Epithelial cell of prostate (primary cell): ENCODE data around the gene APPBP2.

Experiments
- DNase-seq: peaks from one replicate; pipeline ENCODE4 v3.0.0-alpha.2; 2011; ENCODE audit warnings: low read depth, low spot score
- H3K27ac ChIP-seq: fragments of 450-650 bp; 2 replicates; pipeline ENCODE4 v1.5.1; 2017; ENCODE audit warnings: mild to moderate bottlenecking

Gene APPBP2

DNA sequence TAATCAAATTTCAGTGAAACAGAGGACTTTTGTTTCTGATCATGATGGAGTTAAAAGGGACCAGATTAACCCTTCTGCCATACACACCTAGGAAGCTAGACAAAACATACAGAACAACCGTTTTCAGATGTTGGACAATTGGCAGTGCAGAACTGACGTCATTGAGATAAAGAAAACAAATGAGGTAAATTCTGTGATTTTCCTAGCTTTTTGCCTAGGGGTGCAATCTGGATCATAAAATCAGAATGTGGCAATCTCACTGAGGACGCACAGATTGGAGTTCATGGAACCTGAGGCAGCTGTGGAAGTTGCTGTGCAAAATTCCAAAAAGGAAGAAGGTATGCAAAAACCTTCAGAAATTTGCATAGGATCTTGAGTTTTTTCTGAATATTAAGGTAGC lies 119.2 kb downstream of the APPBP2 start:
- no peak overlapping the region for H3K27ac ChIP-seq
- no peak for DNase-seq

- no peak for DNase-seq
- no peak overlapping the region for H3K27ac ChIP-seq
Observed at GRCh38 chr17:60403962-60404361, 122.1 kb downstream of the APPBP2 start.

GRCh38 chr17:60403523-60403810 lies 122.6 kb downstream of the APPBP2 start:
- H3K27ac ChIP-seq: no peak overlapping the region
- no peak for DNase-seq

- no peak for DNase-seq
- no peak overlapping the region for H3K27ac ChIP-seq
Observed at GRCh38 chr17:60401819-60402218, 124.2 kb downstream of the APPBP2 start.

DNA sequence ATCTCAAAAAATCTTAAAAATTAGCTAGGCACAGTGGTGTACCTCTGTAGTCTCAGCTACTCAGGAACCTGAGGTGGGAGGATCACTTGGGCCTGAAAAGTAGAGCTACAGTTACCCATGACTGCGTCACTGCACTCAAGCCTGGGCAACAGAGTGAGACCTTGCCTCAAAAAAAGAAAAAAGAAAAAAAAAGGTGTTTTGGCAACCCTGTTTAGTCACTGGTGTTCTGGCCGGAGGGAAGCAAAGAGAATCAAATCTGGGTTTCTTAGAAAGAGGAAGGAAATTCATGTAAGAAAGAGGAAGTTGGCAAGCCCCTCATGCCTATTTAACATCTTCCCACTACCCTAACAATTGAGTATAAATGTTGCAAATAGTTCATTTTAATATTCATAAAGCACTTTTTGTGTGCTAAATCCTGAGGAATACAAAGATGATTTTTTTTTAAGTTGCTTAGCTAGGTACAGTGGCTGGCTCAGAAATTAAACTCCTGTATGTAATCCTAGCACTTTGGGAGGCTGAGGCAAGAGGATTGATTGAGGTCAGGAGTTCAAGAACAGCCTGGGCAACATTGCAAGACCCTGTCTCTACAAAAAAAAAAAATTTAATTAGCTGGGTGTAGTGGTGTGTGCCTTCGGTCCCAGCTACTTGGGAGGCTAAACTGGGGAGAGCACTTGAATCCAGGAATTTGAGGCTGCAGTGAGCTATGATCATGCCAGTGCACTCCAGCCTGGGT lies 127.6 kb downstream of the APPBP2 start:
- H3K27ac ChIP-seq: no peak overlapping the region
- no peak for DNase-seq

- no peak overlapping the region for H3K27ac ChIP-seq
- DNase-seq: no peak
Observed at GRCh38 chr17:60396412-60396811, 129.6 kb downstream of the APPBP2 start.

DNA sequence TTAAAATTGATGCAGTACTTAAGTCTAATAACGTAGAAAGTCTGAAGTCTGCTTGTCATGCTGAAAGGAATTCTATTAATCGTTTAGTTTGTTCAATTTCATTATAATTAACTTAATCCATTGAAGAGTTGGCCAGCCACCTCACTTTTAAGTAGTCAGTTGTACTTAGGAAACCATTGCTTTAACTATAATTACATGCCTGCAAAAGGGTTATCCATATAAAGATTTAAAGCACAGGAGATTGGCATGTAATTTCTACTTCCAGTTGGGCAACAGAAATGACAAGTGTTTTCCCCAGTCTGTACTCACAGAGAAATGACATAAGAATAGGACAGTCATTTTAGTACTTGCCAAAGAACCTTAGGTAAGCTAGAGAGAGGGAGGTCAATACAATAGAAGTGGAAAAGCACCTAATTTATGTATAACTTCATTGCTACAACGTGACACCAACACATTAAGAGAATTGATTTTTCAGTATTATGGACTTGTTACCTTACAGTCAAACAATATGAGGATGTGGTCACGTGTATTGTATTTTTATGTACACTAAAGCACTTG lies 130.5 kb downstream of the APPBP2 start:
- no peak for DNase-seq
- H3K27ac ChIP-seq: no peak overlapping the region

GRCh38 chr17:60393840-60394723 lies 132.0 kb downstream of the APPBP2 start:
- H3K27ac ChIP-seq: no peak overlapping the region
- no peak for DNase-seq
